ENCODE data around the gene FNIP2. TPM values are rescaled to one million over a fixed set of nuclear protein-coding genes. Genes with fewer than 3 reads are reported as not detected.
A peak's percentile ranks its signal among the peaks of the same experiment; 100 is the strongest.

The FNIP2 gene
- total RNA-seq, 1 experiment from 2014 or later: 15.8 TPM

DNA sequence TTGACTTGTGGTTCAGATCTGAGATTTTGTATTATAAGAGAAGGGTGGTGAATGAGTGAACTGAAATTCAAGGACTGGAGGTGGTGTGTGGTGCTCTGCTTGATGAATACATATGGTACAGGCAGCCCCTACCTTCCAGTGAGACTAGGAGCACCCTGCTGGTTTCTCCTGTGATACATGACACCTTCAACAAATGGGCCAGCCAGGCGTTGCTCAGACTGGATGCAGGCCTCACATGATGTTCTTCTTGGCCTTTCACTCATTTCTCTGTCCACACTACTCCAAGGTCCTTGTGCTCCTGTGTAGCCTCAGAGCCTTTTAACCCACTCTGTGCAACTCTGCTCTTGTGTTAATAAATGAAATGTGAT is 67.2 kb downstream of the FNIP2 start:
- H3K36me3 ChIP-seq (ENCODE audit: control insufficient read depth, insufficient read depth, low read length): no peaks in the 10 kb centered on the region; the same call in none of the 2 replicates
- CTCF ChIA-PET: no interaction called here
- H3K4me1 Mint-ChIP-seq (ENCODE audit: low read depth, unreplicated experiment): peaks cover 30% of the 10 kb centered on the region
- H3K9me3 Mint-ChIP-seq (ENCODE audit: unreplicated experiment): no peaks in the 10 kb centered on the region
- peaks cover 2% of the 10 kb centered on the region for H3K36me3 Mint-ChIP-seq (ENCODE audit: insufficient read depth, unreplicated experiment)
- no peak for DNase-seq
- H3K4me1 ChIP-seq: peaks cover 18% of the 10 kb centered on the region
- H3K27me3 Mint-ChIP-seq (ENCODE audit: insufficient read depth, unreplicated experiment): no peaks in the 10 kb centered on the region
- H3K9me3 ChIP-seq: no peaks in the 10 kb centered on the region
- TF ChIP-seq, protein P1, sequence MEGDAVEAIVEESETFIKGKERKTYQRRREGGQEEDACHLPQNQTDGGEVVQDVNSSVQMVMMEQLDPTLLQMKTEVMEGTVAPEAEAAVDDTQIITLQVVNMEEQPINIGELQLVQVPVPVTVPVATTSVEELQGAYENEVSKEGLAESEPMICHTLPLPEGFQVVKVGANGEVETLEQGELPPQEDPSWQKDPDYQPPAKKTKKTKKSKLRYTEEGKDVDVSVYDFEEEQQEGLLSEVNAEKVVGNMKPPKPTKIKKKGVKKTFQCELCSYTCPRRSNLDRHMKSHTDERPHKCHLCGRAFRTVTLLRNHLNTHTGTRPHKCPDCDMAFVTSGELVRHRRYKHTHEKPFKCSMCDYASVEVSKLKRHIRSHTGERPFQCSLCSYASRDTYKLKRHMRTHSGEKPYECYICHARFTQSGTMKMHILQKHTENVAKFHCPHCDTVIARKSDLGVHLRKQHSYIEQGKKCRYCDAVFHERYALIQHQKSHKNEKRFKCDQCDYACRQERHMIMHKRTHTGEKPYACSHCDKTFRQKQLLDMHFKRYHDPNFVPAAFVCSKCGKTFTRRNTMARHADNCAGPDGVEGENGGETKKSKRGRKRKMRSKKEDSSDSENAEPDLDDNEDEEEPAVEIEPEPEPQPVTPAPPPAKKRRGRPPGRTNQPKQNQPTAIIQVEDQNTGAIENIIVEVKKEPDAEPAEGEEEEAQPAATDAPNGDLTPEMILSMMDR (IDR thresholded peaks at IDR 0.05; ENCODE audit: insufficient read depth in 1 of 2, low read depth in 1 of 2, low read length in 1 of 2, severe bottlenecking in 1 of 2, unreplicated experiment in 1 of 2): no peak
- no peak overlapping the region for H3K4me3 ChIP-seq (ENCODE audit: low read depth, low read length)
- BruUV-seq (replicated peaks): no TSS peak
- H3K27ac Mint-ChIP-seq (ENCODE audit: unreplicated experiment): no peak overlapping the region
- intact Hi-C loops (cut with micrococcal nuclease; ENCODE audit: unreplicated experiment): loop anchor here (5.0 kb wide), 1 partner anchor 34 kb away; no protein-coding TSS in a partner anchor
- no peak overlapping the region for H3K4me3 Mint-ChIP-seq (ENCODE audit: unreplicated experiment)
- POLR2A ChIA-PET: interaction anchor here (0.7 kb wide), 1 partner anchor 17 kb away, joined by 8 read pairs; no protein-coding TSS in a partner anchor
- H3K27me3 ChIP-seq (replicated peaks; ENCODE audit: control insufficient read depth, insufficient read depth, low read length): no peaks in the 10 kb centered on the region

DNA sequence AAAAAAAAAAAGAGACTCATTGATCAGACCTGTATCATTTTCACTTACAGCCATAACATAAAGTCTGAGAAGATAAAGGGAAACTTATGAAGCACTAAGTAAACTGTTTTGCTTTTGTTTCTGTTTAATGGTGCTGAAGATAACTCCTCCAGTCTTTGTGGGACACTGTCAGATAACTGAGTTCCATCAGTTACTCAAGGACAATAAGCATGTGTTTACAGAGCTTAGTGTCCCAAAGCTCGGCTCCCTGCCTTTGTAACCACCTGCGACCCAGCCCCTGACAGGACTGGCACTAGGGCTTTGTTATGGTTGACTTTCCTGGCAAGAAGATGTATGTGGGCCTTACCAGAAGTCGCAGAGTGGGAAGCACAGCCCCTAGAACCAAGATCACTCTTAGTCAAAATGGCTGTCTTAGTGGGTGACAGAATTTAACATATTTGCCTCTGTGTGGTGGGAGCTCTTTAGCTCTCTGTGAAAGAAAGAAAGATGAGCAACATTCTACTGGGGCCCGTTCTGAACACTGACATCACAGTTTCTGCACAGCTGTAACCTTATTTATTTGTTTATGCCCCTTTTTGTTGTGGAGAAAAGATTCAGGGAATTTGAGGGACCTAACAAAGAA is 68.1 kb downstream of the FNIP2 start:
- H3K36me3 Mint-ChIP-seq (ENCODE audit: insufficient read depth, unreplicated experiment): no peaks in the 10 kb centered on the region
- peak; percentile 28 to 44 for DNase-seq
- peaks cover 33% of the 10 kb centered on the region for H3K4me1 Mint-ChIP-seq (ENCODE audit: low read depth, unreplicated experiment)
- no TSS peak for BruUV-seq (replicated peaks)
- no peaks in the 10 kb centered on the region for H3K9me3 Mint-ChIP-seq (ENCODE audit: unreplicated experiment)
- Histone ChIP-seq H3K4me1 (peaks cover 18% of the 10 kb centered on the region), H3K9me3 (no peaks in the 10 kb centered on the region), H3K27me3 (replicated peaks; ENCODE audit: control insufficient read depth, insufficient read depth, low read length) (no peaks in the 10 kb centered on the region), H3K36me3 (ENCODE audit: control insufficient read depth, insufficient read depth, low read length) (no peaks in the 10 kb centered on the region; the same call in none of the 2 replicates), H3K4me3 (ENCODE audit: low read depth, low read length) (no peak overlapping the region)
- H3K27me3 Mint-ChIP-seq (ENCODE audit: insufficient read depth, unreplicated experiment): no peaks in the 10 kb centered on the region
- TF ChIP-seq, protein P1 (IDR thresholded peaks at IDR 0.05; ENCODE audit: insufficient read depth in 1 of 2, low read depth in 1 of 2, low read length in 1 of 2, severe bottlenecking in 1 of 2, unreplicated experiment in 1 of 2): no peak
- CTCF ChIA-PET: interaction anchor here (0.6 to 1.2 kb wide), 2 partner anchors 9 to 107 kb away, joined by 3 read pairs; no protein-coding TSS in a partner anchor
- H3K4me3 Mint-ChIP-seq (ENCODE audit: unreplicated experiment): no peak overlapping the region
- intact Hi-C loops (cut with micrococcal nuclease; ENCODE audit: unreplicated experiment): loop anchor here (5.0 kb wide), 1 partner anchor 35 kb away; no protein-coding TSS in a partner anchor
- no peak overlapping the region for H3K27ac Mint-ChIP-seq (ENCODE audit: unreplicated experiment)
- POLR2A ChIA-PET: interaction anchor here (0.7 kb wide), 1 partner anchor 18 kb away, joined by 8 read pairs; no protein-coding TSS in a partner anchor

DNA sequence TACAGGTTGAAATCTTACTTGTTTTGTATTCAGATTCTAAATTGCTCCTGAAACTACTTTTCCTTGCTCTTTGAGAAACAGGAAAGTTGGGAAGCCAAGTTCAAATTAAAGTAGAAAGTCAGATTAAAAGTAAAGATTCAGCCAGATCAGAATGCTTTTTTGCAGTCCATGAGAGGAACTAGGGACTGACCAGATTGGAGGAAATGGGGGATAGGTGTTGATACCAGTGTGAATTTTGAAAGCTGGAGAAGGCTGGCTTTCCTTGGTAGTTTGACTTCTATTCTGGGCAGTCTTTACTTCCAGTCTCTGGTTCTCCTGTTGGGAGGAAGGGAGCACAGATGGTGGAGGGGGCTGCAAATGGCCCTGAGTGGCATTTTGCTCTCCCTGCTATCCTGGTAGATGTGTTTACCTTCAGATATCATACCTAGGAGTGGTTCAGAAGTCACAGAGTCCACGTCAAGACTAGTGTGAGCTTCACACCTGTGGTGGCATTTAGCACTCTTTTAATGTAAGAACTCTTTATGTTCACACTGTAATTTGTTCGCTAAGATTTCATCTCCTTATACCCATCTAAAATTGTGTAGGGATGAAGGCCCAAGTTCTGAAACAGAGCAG is 68.8 kb downstream of the FNIP2 start:
- no TSS peak for BruUV-seq (replicated peaks)
- Mint-ChIP-seq H3K27me3 (ENCODE audit: insufficient read depth, unreplicated experiment) (no peaks in the 10 kb centered on the region), H3K9me3 (ENCODE audit: unreplicated experiment) (no peaks in the 10 kb centered on the region), H3K27ac (ENCODE audit: unreplicated experiment) (no peak overlapping the region), H3K36me3 (ENCODE audit: insufficient read depth, unreplicated experiment) (no peaks in the 10 kb centered on the region), H3K4me1 (ENCODE audit: low read depth, unreplicated experiment) (peaks cover 33% of the 10 kb centered on the region), H3K4me3 (ENCODE audit: unreplicated experiment) (no peak overlapping the region)
- Histone ChIP-seq H3K4me1 (peaks cover 18% of the 10 kb centered on the region), H3K4me3 (ENCODE audit: low read depth, low read length) (no peak overlapping the region), H3K27me3 (replicated peaks; ENCODE audit: control insufficient read depth, insufficient read depth, low read length) (no peaks in the 10 kb centered on the region), H3K9me3 (no peaks in the 10 kb centered on the region), H3K36me3 (ENCODE audit: control insufficient read depth, insufficient read depth, low read length) (no peaks in the 10 kb centered on the region; the same call in none of the 2 replicates)
- CTCF ChIA-PET: interaction anchor here (1.2 kb wide), 2 partner anchors 28 to 107 kb away, joined by 3 to 4 read pairs; no protein-coding TSS in a partner anchor
- TF ChIP-seq, protein P1 (IDR thresholded peaks at IDR 0.05; ENCODE audit: insufficient read depth in 1 of 2, low read depth in 1 of 2, low read length in 1 of 2, severe bottlenecking in 1 of 2, unreplicated experiment in 1 of 2): no peak
- intact Hi-C loops (cut with micrococcal nuclease; ENCODE audit: unreplicated experiment): loop anchor here (5.0 kb wide), 1 partner anchor 35 kb away; no protein-coding TSS in a partner anchor
- DNase-seq: no peak
- POLR2A ChIA-PET: no interaction called here

Measured in Caco-2 (cell line).